BJ (cell line): ENCODE data around the gene SLC17A1. TPM values are rescaled to one million over a fixed set of nuclear protein-coding genes. Genes with fewer than 3 reads are reported as not detected.

ENCODE experiments used
- CTCF ChIA-PET: fragments of 350-600 bp; formaldehyde crosslinking; extraction: SDS; loops from one replicate; lab custom pipeline; 2021; ENCODE audit warnings: antibody characterized with exemption, inconsistent platforms; lab: Yijun Ruan, JAX
- POLR2A ChIA-PET: fragments of 300-600 bp; sonication (Branson Sonifier 250); formaldehyde crosslinking; extraction: SDS; loops from one replicate; lab custom pipeline; 2021; ENCODE audit warnings: antibody characterized with exemption; lab: Charles Lee
- DNase-seq: peaks from one replicate; pipeline ENCODE4 v3.0.0-alpha.2; 2011; ENCODE audit warnings: low read depth
- H3K27me3 ChIP-seq: 2 replicates; pipeline ENCODE4 v1.6.0; 2011; ENCODE audit warnings: low read length; ENCODE audit not compliant: control insufficient read depth, insufficient read depth
- H3K36me3 ChIP-seq: 2 replicates; pipeline ENCODE4 v1.5.1; 2011; ENCODE audit warnings: low read length; ENCODE audit not compliant: control insufficient read depth, insufficient read depth
- H3K4me3 ChIP-seq: 2 replicates; pipeline ENCODE4 v1.5.1; 2011; ENCODE audit warnings: low read depth, mild to moderate bottlenecking, control low read depth, low read length
- CTCF ChIP-seq: IDR thresholded peaks from 2 replicates; pipeline ENCODE4 v1.5.1; 2011; ENCODE audit warnings: low read depth, mild to moderate bottlenecking, control low read depth, inconsistent platforms, low read length, moderate library complexity; ENCODE audit not compliant: insufficient read depth
- polyA plus RNA-seq: library from polyadenylated mRNA; depleted of rRNA; stranded (reverse); fragments of >200 nt; gene quantifications from 2 replicates; pipeline ENCODE4 v1.2.3, GENCODE V29; 2011

Gene SLC17A1
- polyA plus RNA-seq, 1 experiment, result not detected

DNA sequence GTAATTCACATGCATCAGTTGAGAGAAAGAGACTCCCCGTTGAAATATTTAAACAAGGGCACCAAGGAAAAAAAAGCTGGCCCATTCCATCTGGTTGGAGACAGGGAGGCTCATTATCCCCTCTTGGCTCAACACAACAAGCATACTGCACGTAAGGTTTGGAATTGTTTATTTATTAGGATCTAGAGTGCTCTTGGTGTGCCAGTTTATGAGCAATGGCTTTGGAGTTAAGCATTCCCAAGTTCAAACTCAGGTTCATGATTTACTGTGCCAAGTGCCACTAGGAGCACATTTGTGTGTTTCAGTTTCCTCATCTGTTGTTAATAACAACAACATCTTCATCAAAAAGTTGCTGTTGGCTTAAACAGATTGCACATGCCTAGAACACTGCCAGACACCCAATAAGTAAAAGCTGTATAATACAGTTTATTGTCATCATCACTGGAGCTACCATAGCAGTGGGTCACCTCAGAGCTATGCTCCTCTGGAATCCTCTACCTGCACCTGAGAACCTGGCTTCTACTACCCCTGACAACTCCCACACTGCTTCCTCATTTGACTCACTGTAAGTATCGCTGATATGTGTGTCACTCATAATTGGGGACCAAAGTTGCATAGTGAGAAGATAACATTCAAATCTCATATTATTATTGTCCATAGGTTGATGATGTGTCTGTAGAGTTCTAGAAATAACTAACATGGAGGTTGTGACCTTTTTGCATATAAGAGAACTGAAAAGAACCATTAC, 36.8 kb upstream of the SLC17A1 start:
- ChIA-PET CTCF (interaction anchor here (0.6 kb wide), 1 partner anchor 26 kb away, joined by 3 read pairs; no protein-coding TSS in a partner anchor), POLR2A (no interaction called here)
- no peak for TF ChIP-seq CTCF
- no peak overlapping the region for H3K4me3 ChIP-seq
- DNase-seq, result no peak
- no peaks in the 10 kb centered on the region for H3K36me3 ChIP-seq
- H3K27me3 ChIP-seq, result no peaks in the 10 kb centered on the region

- Histone ChIP-seq H3K36me3 (no peaks in the 10 kb centered on the region), H3K27me3 (no peaks in the 10 kb centered on the region), H3K4me3 (no peak overlapping the region)
- POLR2A ChIA-PET, result no interaction called here
- DNase-seq, result no peak
- TF ChIP-seq CTCF, result no peak
- CTCF ChIA-PET, result no interaction called here
Measured at GRCh38 chr6:25866011-25866410, 34.2 kb upstream of the SLC17A1 start.

- POLR2A ChIA-PET, result no interaction called here
- CTCF ChIA-PET, result no interaction called here
- no peak for DNase-seq
Measured at GRCh38 chr6:25863360-25863759, 31.5 kb upstream of the SLC17A1 start.

GRCh38 chr6:25862199-25862598, 30.3 kb upstream of the SLC17A1 start:
- ChIA-PET CTCF (no interaction called here), POLR2A (no interaction called here)
- no peak for DNase-seq
- no peaks in the 10 kb centered on the region for H3K36me3 ChIP-seq
- H3K4me3 ChIP-seq, result no peak overlapping the region
- no peak for TF ChIP-seq CTCF
- H3K27me3 ChIP-seq, result no peaks in the 10 kb centered on the region

More at GRCh38 chr6:25863360-25863759, 31.5 kb upstream of the SLC17A1 start:
- no peak for TF ChIP-seq CTCF
- H3K27me3 ChIP-seq, result no peaks in the 10 kb centered on the region
- no peak overlapping the region for H3K4me3 ChIP-seq
- H3K36me3 ChIP-seq, result no peaks in the 10 kb centered on the region

DNA sequence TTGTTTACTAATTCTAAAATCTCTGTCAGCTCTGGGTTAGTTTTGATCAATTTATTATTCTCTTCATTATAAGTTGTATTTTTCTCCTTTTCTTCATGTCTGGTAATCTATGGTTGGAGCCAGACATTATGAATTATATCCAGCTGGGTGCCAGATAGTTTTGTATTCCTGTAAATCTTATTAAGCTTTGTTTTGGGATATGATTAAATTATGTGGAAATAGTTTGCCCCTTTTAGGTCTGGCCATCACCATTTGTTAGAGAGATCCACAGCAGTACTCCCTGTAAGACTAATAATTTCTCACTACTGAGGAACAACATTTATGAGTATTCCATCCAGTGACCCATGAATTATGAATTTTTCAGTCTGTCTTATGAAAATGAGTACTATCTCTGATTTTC, 20.9 kb upstream of the SLC17A1 start:
- POLR2A ChIA-PET, result no interaction called here

More for the DNA sequence above, 20.9 kb upstream of the SLC17A1 start:
- TF ChIP-seq CTCF, result no peak
- no peaks in the 10 kb centered on the region for H3K27me3 ChIP-seq
- CTCF ChIA-PET, result no interaction called here
- no peak overlapping the region for H3K4me3 ChIP-seq
- no peaks in the 10 kb centered on the region for H3K36me3 ChIP-seq
- DNase-seq, result no peak
